GM18868 (cell line): Measurements from ENCODE around the gene SLC38A3.

ENCODE experiments used
- ATAC-seq: cut with Tn5 transposase; IDR thresholded peaks from one replicate; pipeline ENCODE4 v1.9.1; 2021; ENCODE audit warnings: mild to moderate bottlenecking, moderate library complexity; ENCODE audit not compliant: unreplicated experiment

SLC38A3 gene

DNA sequence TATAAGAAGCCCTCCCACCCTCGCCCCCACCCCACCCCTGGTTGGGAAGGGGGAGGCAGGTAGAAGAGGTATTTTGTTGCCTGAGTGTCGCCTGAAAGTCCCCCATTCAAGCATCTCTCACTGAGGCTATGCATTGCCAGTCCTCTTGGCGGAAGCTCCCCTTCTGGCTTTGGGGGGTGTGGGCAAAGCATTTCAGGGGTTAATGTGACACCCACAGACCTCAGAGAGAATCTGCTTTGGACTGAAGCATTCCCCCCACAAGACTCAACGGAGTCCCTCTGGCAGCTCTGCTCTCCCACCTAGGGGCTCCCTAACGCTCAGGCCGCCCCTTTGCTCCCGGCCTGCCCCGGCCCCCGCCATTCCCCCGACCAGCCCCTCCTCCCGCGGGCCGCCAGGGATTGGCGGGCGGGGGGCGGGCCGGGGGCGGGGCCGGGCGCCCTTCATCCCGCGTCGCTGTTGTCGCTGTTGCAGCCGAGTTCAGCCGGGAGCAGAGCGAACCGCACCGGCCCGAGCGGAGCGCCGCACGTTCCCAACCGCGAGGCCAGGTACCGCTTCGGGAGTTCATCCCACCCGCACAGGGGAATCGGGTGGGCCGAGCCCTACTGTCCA is at the start of gene SLC38A3:
Gene SLC38A3 (plus strand): TSS at position 468 of the 609 bp plus-strand sequence. CDS start 8,929 bp downstream, outside the sequence.
- ATAC-seq = no peak

GRCh38 chr3:50155491-50155878 is 49.6 kb upstream of the SLC38A3 start:
- no peak for ATAC-seq

DNA sequence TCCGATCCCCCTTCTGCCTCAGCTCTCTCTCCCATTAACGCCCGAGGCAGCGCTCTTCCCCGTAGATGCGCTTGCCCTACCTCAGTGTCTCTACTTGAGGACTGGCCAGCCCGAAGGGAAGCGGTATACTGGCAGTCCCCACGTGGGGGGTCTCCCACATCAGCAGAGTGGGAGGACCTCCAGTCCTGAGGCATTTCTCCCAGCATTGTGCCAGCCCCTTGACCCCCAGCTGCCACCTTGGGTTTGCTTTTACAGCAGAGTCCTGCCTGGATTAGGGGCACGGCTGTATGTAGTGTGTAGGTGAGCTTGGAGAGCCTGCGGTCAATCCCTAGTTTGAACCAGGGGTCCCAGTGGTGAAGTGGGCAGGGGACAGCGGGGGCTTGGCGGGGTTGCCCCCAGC is 49.2 kb upstream of the SLC38A3 start:
- ATAC-seq = no peak

- ATAC-seq = no peak
These were observed 48.2 kb upstream of the SLC38A3 start for GRCh38 chr3:50156549-50157493.

- ATAC-seq = no peak
These were observed 47.1 kb upstream of the SLC38A3 start for GRCh38 chr3:50157827-50158529.

DNA sequence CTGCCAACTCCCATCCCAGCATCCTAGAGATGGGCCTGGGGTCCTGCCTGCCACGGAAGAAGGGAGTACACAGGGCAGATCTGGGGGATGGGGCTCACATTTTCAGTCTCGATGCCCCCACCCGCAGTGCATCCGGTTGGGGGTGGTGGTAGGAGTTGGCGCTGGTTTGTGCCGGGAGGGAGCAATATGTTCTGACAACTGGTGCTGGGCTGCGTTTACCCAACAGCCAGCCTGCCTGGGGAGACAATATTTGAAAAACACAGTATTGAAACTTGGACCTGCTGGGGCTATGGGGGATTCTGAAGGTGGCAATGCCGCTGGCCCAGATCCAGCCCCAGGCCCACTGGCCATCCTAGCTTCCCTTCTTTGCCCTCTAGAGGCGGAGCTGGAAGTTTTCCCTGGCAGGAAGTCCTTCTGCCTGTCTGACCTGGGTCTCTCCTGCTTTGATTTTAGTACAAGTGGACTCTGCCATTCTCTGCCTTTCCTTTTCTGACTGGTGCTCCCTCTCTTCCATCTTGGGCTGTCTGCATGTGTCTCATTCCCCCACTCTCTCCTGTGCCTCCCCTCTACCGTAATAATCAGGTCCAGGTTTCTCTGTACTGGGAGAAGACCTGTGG is 46.4 kb upstream of the SLC38A3 start:
- ATAC-seq = no peak

DNA sequence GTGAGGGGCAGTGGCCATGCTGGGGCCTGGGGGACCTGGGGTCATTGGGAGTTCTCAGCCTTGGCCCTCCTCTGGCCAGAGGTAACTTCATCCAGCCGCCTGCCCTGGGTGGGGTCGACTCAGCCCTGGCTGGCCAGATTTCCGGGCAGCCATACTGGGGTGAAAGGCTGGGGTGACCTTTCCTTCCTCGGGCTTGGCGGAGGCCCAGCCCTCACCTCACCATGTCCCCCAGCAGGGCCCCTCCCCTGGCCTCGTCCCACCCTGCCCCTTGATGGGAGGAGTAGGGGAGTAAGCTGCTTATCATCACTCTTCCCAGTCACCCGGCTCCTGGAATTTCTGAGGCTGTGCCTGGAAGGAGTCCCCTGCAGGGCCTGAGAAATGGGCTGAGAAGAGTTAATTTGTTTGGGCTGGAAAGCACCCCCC is 44.5 kb upstream of the SLC38A3 start:
- ATAC-seq = no peak

- ATAC-seq = no peak
These were observed 43.8 kb upstream of the SLC38A3 start for GRCh38 chr3:50161320-50161719.

DNA sequence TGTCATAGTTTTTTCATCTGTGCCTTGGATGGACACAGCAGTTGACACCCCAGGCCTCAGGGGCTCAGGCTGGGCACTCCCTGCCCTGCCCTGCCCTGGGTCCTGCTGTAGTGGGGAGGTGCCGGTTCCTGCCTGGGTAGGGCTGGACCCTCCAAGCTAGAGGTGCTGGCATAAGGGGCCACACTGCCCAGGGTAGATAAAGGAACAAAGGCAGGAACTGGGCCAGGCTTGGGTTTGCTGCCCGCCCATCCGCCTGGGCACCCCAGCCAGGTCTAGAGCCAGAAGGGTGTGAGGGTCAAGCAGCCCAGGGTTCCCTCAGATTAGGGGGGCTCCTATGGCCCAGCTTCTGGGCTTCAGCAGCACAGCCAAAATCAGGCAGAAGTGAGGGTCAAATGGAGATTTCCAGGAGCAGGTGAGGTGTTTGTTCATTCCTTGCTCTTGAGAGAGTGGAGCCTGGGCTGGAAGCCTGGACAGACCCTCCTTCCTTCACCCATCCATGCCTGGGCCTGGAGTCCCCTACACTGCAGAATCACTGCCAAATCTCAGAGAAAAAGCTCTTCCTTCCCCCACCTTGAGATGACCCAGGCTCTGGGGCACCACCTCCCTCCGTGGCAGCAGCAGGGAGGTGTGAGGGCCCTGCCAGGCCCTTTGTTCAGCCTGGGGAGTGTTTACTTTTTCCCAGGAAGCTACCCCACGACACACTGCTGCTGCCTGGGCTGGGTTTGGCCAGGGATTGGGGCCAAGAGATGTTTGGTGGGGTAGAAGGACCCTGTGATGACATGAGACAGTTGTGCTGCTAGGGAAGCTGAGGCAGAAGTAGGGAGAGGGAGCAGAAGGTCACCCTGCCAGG is 42.8 kb upstream of the SLC38A3 start:
- no peak for ATAC-seq

GRCh38 chr3:50163572-50164455 is 41.3 kb upstream of the SLC38A3 start:
- ATAC-seq = no peak

DNA sequence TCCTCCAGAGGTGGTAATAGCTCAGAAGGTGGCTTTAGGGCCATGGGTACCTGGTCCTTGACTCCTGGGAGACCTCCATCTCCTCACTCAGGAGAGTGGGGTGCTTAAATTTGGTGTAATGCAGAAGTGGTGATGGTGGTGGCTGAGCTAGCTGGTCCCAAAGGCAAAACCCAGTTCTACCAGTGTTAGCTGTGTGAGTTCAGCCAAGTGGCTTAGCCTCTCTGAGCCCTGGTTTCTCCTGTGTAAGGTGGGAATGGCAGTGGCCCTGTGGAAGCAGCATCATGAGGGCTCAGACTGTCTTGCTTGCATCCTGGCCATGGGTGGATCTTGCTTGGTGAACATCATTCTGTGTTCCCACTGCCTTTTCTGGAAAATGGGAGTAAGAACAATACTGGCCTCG is 40.6 kb upstream of the SLC38A3 start:
- ATAC-seq = no peak

DNA sequence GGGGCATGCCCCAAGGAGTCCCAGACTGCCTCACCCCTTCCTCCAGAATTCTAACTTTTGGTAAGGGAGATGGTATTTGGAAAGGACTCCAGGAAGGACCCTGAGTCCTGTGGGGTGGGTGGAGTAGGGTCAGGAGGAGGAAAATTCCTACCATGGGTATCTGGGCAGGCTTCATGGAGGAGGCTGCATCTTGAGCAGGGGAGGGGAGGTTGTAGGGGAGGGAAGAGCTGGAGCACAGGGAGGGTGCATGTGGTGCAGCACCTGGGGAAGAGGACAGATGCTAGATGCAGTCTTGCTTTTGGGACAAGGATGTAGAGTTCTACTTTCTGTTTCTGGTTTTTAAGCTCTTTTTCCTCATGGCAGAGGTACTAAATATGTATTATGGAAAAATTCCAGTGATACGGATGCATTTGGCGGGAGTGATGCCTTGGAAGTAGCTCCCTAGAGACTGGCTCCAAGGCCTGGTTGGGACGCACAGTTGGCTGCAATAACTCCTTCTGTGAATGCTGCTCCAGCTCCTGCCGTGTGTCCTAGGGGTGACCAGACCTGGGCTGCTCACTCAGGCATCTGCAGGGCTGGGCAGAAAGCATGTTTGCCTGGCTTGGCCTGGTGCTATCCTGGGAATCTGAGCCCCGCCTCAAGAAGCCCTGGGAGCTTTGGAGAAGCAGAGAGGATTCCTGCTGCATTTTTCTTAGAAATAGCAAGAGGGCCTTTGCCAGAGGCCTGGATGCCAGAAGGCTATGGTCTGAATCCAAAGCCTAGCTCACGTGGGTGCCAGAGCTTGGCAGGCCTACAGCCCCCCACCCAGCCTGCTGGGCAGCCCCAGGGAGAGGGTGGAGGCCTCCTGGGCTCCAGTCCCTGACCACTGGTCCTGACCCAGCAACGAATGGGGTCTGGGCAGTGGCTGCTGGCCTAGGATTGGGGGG is 39.8 kb upstream of the SLC38A3 start:
- no peak for ATAC-seq

DNA sequence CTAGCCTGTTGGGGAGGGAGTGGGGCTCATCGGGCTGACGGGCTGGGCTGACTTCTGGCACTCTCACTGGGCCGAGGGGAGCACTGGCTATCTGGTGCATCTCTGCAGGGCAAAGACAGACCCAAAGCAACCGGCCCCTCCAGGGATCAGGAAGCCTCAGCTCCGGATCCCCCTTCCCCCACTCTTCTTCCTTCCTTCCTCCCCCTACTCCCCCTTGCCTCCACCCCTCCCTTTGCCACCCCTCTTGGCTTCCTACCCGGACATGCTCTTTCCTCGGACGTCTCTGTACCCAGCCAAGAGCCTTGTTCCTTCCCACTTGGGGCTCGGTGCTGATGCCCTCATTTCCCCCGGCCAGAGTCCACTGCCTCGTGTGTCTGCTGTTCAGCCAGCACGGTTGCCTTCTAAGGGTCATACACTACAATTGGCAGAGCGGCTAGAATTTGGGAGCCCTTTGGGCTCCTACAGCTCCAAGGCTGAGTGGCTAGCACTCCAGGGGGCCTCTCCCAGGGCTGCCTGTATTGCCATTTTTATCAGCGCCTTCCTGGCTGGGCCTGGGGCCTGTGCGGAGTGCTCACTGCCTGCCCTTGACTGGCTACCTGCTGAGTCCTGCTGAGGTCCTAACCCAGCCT is 39.0 kb upstream of the SLC38A3 start:
- no peak for ATAC-seq

DNA sequence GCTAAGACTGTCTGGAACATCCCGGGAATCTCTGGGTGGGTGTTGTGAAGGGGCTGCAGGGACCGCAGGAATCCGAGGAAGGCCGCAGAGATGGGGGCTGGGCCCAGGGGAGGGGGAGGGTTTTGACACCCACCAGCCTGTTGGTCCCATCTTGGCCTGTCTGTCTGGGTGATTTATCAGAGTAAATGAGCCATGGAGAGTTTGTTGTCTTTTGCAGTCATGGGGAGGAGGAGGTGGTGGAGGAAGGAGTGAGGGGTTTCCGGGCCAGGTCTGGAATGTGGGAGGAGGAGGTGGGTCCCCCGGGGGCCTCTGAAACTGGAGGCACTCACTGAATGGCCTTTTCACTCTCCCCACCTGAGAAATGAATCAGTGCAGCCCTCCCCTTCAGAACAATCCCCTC is 38.5 kb upstream of the SLC38A3 start:
- no peak for ATAC-seq

DNA sequence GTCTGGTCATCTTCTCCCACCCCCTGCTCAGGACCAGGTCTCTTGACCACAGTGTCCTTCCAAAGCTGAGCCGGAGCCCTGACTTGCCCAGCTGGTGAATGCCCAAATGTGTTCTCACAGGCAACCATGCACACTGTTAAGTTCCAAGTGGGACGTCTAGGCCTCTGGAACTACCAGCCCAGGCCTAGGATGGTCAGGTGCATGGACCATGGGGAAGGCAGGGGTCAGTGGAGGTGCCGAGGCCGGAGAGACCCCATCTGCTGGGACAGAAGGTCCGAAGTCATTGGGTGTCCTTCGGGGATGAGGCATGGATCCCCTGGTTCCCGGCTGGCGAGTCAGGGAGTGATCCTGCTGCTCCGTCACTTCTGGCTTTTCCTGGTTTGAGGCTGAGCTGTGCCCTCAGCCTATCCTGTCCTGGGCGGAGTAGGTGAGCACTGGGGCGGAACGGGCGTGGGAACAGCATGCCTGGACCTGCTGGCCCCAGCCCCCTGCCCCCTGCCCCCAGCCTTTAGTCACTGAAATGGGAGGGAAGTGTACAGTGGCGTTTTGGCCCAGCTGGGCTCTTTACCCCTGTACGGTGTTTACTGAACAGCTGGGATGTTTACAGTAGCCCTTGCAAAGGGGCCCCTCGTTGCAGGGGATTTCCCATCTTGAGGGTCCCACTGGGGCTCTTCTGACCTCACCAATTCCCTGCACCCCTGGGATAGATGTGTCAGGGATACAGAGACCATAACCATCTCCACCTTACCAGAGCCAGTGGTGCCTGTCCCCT is 37.8 kb upstream of the SLC38A3 start:
- ATAC-seq = no peak

DNA sequence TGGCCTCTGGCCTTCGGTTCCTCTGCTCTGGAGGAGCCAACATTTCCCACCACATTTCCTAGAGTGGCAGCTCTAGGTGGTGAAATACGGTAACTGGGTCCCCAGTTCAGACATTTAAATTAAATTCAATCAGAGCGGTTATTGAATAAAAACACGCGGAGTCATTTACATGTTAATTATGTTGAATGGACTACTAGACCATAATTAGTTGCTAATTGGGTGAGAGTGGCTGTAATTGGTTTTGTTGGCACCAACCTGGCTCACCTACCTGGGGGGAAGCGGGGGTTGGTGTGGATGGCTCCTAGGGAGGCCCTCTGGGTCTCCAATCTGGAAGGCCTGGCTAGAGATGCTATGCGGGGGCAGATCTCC is 37.2 kb upstream of the SLC38A3 start:
- ATAC-seq = no peak

- ATAC-seq = no peak
These were observed 36.7 kb upstream of the SLC38A3 start for GRCh38 chr3:50168388-50168787.
